Hematopoietic multipotent progenitor cell treated with erythropoietin and hydrocortisone succinate and interleukin-3 and kit ligand, for 4 days (in vitro differentiated cells): Measurements from ENCODE around the gene NACC1.
"Not testable (repeated sequence)": the region's sequence is repeated elsewhere in the genome, so short reads cannot be mapped to it uniquely, and the experiment has no call there.

ENCODE experiments used
- DNase-seq: peaks from one replicate; pipeline ENCODE4 v3.0.0-alpha.2; 2015

NACC1 gene

GRCh38 chr19:13166151-13166550 lies 48.1 kb downstream of the NACC1 start:
- not testable (repeated sequence) for DNase-seq

DNA sequence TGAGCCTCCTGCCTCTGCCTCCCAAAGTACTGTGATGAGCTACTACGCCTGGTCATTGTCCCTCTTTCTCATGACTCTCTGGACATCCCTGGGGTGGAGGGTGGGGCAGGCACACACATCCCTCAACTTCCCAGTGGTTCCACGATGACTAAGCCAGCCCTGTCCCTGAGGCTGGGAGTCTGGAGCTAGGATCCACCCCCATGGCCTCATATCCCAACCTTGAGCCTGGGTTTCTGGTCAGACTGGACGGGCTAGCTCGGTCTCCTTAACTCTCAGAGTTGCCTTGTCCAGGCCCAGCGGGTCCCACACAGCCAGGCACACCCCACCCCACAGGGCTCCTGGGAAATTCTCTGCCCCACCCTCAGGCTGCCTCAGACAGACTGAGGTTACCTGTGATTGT lies 51.7 kb downstream of the NACC1 start:
- no peak for DNase-seq

DNA sequence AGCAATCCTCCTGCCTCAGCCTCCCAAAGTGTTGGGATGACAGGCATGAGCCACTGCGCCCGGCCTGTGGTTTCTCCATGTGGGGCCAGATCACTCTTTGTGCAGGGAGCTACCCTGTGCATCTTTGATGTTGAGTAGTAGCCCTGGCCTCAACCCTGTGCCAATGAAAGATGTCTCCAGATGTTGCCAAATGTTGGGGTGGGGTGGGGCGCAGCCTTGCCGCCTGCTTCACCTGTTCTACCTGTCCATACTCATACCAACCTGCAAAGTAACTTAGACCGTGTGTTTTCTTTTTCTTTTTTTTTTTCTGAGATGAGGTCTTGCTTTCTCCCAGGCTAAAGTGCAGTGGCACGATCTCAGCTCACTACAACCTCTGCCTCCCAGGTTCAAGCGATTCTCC lies 53.1 kb downstream of the NACC1 start:
- no peak for DNase-seq

DNA sequence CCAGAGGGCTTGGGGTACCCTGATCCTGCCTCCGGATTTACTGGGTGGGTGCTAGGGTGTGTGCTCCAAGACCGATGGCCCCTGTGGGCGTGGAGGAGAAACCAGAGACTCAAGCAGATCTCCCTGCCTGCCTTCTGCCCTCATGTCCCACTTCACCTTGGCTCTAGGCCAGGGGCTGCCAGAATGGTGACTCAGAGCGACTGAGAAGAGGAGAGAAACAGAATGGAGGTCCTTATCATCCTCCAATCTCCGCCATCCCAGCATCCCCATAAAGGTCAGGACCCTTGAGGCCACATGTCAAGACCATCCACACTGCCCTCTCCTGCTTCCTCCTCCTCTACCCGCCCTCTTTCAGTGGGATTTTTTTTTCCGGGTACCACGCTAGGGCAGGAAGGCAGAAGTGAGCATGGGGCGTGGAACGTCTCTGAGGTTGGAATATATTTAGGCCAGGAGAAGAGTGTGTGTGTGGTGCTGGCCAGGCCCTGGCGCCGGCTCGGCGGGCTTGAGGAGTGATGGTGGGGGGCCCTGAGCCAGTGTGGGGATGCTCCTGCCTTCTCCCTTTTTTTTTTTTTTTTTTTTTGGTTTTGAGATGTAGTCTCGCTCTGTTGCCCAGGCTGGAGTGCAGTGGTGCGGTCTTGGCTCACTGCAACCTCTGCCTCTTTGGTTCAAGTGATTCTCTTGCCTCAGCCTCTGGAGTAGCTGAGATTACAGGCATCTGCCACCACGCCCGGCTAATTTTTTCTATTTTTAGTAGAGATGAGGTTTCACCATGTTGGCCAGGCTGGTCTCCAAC lies 54.5 kb downstream of the NACC1 start:
- DNase-seq: peak; percentile 86

DNA sequence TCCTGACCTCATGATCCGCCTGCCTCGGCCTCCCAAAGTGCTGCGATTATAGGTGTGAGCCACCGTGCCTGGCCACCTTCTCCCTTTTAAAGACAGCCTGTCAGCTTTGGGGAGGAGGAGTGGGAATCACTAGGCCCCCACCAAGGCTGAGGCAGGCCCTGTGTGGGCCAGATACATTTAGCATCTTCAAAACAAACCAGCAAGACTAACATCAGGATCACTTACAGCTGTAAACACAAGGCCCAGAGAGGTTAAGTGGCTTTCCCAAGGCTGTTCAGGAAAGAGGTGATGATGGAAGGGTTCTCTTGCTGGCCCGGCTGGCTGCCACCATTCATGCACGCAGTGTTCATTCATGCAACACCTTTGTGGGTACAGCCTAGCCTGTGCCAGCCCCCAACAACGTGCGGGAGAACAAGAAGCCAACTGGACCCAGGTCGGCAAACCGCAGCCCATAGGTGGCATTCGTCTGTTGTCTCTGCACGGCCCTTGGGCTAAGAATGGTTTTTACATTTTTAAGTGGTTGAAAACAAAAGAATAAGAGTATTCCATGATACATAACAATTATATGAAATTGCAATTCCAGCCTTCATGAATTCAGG lies 55.2 kb downstream of the NACC1 start:
- DNase-seq: no peak

DNA sequence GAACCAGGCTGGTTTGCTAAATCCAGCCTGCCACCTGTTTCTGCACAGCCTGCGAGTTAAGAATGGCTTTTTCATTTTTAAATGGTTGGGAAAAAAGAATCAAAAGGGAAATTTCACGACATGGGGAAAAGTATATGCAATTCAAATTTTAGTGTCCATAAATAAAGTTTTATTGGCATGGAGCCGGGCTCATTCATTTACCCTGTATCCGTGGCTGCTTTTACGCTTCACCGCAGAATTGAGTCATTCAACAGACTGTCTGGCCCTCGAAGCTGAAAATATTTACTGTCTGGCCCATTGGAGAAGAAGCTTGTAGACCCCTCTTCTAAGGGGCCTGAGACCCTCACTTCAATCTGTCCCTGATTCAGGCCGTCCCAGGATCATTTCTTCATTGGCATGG lies 58.3 kb downstream of the NACC1 start:
- DNase-seq: no peak

DNA sequence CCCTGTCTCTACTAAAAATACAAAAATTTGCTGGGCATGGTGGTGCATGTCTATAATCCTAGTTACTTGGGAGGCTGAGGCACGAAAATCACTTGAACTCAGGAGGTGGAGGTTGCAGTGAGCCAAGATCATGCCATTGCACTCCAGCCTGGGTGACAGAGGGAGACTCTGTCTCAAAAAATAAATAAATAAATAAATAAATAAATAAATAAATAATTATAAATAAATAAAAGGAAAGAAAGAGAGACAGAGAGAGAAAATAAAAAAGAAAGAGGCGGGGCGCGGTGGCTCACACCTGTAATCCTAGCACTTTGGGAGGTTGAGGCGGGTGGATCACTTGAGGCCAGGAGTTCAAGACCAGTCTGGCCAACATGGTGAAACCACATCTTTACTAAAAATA lies 59.5 kb downstream of the NACC1 start:
- DNase-seq: not testable (repeated sequence)

DNA sequence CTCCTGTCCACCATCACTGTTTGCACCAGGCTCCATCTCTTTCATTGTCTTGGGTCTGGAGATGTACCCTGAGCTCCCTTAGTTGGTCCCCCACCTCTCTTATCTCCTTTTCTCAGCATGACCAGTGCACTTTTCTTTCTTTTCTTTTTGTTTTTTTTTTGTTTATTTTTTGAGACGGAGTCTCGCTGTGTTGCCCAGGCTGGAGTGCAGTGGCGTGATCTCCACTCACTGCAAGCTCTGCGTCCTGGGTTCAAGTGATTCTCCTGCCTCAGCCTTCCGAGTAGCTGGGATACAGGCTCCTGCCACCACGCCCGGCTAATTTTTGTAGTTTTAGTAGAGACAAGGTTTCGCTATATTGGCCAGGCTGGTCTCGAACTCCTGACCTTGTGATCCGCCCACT lies 60.2 kb downstream of the NACC1 start:
- not testable (repeated sequence) for DNase-seq

GRCh38 chr19:13181747-13182388 lies 63.8 kb downstream of the NACC1 start:
- DNase-seq: peak; percentile 75

GRCh38 chr19:13184926-13185325 lies 66.9 kb downstream of the NACC1 start:
- not testable (repeated sequence) for DNase-seq

- not testable (repeated sequence) for DNase-seq
Measured at GRCh38 chr19:13185763-13186657, 67.9 kb downstream of the NACC1 start.

DNA sequence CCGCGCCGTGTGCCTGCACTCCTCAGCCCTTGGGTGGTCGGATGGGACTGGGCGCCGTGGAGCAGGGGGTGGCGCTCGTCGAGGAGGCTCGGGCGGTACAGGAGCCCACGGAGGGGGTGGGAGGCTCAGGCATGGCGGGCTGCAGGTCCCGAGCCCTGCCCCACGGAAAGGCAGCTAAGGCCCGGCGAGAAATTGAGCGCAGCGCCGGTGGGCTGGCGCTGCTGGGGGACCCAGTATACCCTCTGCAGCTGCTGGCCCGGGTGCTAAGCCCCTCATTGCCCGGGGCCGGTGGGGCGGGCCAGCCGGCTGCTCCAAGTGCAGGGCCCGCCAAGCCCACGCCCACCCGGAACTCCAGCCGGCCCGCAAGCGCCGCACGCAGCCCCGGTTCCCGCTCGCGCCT lies 68.6 kb downstream of the NACC1 start:
- DNase-seq: not testable (repeated sequence)

DNA sequence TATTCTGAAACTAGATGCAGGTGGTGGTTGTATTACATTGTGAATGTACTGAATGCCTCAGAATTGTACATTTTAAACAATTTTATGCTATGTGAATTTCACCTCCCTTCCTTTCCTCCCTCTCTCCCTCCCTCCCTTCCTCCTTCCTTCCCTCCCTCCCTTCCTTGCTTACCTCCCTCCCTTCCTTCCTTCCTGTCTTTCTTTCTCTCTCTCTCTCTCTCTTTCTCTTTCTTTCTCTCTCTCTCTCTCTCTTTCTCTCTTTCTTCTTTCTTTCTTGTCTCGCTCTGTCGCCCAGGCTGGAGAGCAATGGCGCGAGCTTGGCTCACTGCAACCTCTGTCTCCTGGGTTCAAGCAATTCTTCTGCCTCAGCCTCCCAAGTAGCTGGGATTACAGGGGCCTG lies 69.4 kb downstream of the NACC1 start:
- DNase-seq: no peak

DNA sequence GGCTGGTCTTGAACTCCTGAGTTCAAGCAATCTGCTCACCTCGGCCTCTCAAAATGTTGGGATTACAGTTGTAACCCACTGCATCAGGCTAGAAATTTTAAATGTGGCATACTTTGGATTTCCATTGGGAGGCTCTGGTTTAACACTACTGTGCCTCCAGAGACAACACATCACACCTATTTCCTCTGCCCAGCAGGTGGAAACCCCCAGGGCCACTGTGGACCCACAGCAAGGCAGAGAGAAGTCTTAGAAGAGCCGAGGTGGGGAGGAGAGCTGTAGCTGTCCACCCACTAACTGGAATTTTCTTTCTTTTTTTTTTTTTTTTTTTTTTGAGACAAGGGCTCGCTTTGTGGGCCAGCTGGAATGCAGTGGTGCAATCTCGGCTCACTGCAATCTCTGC lies 71.5 kb downstream of the NACC1 start:
- no peak for DNase-seq
